ENCODE results near the gene KLHL40.

Gene KLHL40

DNA sequence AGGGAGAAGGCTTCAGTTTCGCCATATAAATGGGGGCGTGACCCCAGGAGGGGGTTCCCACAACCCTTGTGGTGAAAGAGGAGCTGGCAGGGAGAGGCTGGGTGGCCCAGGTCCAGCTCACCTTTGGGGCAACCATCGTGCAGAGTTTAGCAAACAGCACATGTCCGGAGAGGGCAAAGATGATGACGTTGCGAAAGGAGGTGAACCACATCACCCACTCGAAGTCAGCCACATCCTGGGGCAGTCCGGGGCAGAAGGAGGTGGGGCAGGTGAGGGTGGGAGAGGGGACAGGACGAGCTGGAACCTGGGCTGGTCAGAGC lies 13.5 kb downstream of the KLHL40 start:
- peak; percentile 27 for DNase-seq
- H3K9me3 ChIP-seq (replicated peaks; ENCODE audit: insufficient read depth, low read length): no peaks in the 10 kb centered on the region
- TF ChIP-seq, protein P1, sequence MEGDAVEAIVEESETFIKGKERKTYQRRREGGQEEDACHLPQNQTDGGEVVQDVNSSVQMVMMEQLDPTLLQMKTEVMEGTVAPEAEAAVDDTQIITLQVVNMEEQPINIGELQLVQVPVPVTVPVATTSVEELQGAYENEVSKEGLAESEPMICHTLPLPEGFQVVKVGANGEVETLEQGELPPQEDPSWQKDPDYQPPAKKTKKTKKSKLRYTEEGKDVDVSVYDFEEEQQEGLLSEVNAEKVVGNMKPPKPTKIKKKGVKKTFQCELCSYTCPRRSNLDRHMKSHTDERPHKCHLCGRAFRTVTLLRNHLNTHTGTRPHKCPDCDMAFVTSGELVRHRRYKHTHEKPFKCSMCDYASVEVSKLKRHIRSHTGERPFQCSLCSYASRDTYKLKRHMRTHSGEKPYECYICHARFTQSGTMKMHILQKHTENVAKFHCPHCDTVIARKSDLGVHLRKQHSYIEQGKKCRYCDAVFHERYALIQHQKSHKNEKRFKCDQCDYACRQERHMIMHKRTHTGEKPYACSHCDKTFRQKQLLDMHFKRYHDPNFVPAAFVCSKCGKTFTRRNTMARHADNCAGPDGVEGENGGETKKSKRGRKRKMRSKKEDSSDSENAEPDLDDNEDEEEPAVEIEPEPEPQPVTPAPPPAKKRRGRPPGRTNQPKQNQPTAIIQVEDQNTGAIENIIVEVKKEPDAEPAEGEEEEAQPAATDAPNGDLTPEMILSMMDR (IDR thresholded peaks at IDR 0.05; ENCODE audit: low read length): no peak
- TF ChIP-seq EZH2phosphoT487 (IDR thresholded peaks at IDR 0.05; ENCODE audit: low read length) (no peak), EZH2 (optimal IDR thresholded peaks at IDR 0.05; ENCODE audit: low read depth, low read length) (no peak)
- no peaks in the 10 kb centered on the region for H3F3A ChIP-seq (ENCODE audit: insufficient read depth, low read length)
- H3K9ac ChIP-seq (ENCODE audit: low read length): no peak overlapping the region
- no peaks in the 10 kb centered on the region for H3K36me3 ChIP-seq (replicated peaks; ENCODE audit: insufficient read depth, low read length)
- H3K4me1 ChIP-seq (ENCODE audit: low read length): no peaks in the 10 kb centered on the region
- 0 out of 2 replicates have a peak, but pooled peaks cover 3% of the 10 kb centered on the region for H3K27me3 ChIP-seq (replicated peaks; ENCODE audit: insufficient read depth, low read length)
- no peaks in the 10 kb centered on the region for H3K9me2 ChIP-seq (replicated peaks; ENCODE audit: insufficient read depth, low read length)
- H3K4me3 ChIP-seq (ENCODE audit: low read length): no peak overlapping the region
- no peaks in the 10 kb centered on the region for H3K79me2 ChIP-seq (ENCODE audit: low read length)
- H3K4me2 ChIP-seq (ENCODE audit: low read depth, low read length): no peak overlapping the region
- no peaks in the 10 kb centered on the region for H4K20me1 ChIP-seq (ENCODE audit: insufficient read depth, low read length)
- H3K27ac ChIP-seq (ENCODE audit: low read length): no peak overlapping the region
- no peak overlapping the region for H2AFZ ChIP-seq (ENCODE audit: low read length)

DNA sequence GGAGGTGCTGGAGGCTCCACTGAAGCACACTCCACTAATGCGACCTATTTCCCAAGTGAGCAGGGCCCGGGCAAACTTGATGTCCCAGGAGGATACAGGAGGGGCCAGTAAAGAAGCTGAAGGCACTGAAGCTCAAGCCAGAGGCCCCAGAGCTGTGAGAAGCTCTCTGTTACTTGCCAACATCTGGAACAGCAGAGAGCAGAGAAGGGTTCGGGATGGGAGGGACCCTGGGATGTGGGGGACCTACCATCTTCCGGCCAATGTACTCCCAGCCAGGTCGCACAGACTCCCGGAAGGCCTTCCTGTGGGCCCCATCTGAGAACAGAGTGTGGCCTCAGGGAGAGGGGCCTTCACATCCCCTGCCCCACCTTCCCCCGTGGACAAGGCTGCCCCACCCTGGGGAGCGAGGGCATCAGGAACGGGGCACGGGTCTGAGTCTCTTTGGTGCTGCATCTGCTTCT lies 14.2 kb downstream of the KLHL40 start:
- Histone ChIP-seq H3K9me3 (replicated peaks; ENCODE audit: insufficient read depth, low read length) (no peaks in the 10 kb centered on the region), H3K4me3 (ENCODE audit: low read length) (no peak overlapping the region), H3K79me2 (ENCODE audit: low read length) (no peaks in the 10 kb centered on the region), H3F3A (ENCODE audit: insufficient read depth, low read length) (no peaks in the 10 kb centered on the region), H3K9ac (ENCODE audit: low read length) (no peak overlapping the region), H3K36me3 (replicated peaks; ENCODE audit: insufficient read depth, low read length) (no peaks in the 10 kb centered on the region), H2AFZ (ENCODE audit: low read length) (no peak overlapping the region), H3K4me1 (ENCODE audit: low read length) (no peaks in the 10 kb centered on the region), H4K20me1 (ENCODE audit: insufficient read depth, low read length) (no peaks in the 10 kb centered on the region), H3K4me2 (ENCODE audit: low read depth, low read length) (no peak overlapping the region), H3K27ac (ENCODE audit: low read length) (no peak overlapping the region), H3K9me2 (replicated peaks; ENCODE audit: insufficient read depth, low read length) (no peaks in the 10 kb centered on the region), H3K27me3 (replicated peaks; ENCODE audit: insufficient read depth, low read length) (0 out of 2 replicates have a peak, but pooled peaks cover 3% of the 10 kb centered on the region)
- DNase-seq: no peak
- no peak for TF ChIP-seq EZH2phosphoT487 (IDR thresholded peaks at IDR 0.05; ENCODE audit: low read length)
- no peak for TF ChIP-seq EZH2 (optimal IDR thresholded peaks at IDR 0.05; ENCODE audit: low read depth, low read length)
- TF ChIP-seq, protein P1 (IDR thresholded peaks at IDR 0.05; ENCODE audit: low read length): no peak

DNA sequence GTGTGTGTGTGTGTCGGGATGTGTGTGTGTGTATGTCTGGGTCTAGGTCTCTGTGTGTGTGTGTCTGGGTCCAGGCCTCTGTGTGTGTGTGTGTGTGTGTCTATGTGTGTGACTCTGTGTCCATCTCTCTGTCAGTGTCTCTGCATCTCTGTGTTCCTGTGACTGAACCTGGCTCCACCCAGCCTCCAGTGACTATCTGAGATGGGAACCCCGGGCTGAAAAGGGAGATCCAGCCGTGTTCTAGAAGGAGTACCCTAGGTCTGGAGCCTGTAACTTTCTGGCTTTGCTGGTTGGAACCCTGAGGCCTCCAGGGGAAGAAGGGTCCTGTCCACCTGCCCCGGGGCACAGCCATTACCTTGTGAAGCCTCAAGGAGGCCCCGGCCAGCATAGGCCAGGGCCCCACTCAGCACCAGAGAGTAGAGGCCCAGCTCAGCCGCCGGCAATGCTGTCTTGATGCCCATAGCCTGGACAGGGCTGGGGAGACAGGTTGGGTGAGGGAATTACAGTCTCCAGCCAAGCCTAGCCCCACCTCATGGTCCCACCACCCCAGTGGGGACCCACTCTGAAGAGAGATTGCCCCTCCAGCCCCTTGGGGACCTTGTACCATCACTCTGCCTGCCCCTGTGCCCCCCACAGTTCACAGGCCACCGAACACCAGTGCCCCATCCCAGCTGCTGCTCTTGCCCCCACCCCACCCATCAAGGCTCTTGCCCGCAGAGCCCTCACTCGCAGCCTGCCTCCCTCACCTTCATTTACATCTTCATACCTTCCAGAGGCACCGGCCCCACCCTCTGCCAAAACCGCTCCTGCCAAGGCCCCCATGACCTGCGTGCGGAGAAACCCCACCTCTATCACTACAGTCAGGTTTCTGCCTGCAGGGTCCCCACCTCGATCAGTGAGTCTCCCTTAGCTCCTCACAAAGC lies 15.3 kb downstream of the KLHL40 start:
- H3K9ac ChIP-seq (ENCODE audit: low read length): no peak overlapping the region
- H3K27me3 ChIP-seq (replicated peaks; ENCODE audit: insufficient read depth, low read length): 0 out of 2 replicates have a peak, but pooled peaks cover 3% of the 10 kb centered on the region
- H2AFZ ChIP-seq (ENCODE audit: low read length): no peak overlapping the region
- no peak for TF ChIP-seq EZH2phosphoT487 (IDR thresholded peaks at IDR 0.05; ENCODE audit: low read length)
- no peak for TF ChIP-seq EZH2 (optimal IDR thresholded peaks at IDR 0.05; ENCODE audit: low read depth, low read length)
- TF ChIP-seq, protein P1 (IDR thresholded peaks at IDR 0.05; ENCODE audit: low read length): no peak
- no peaks in the 10 kb centered on the region for H3K9me3 ChIP-seq (replicated peaks; ENCODE audit: insufficient read depth, low read length)
- no peaks in the 10 kb centered on the region for H3K9me2 ChIP-seq (replicated peaks; ENCODE audit: insufficient read depth, low read length)
- no peaks in the 10 kb centered on the region for H3K4me1 ChIP-seq (ENCODE audit: low read length)
- no peak overlapping the region for H3K27ac ChIP-seq (ENCODE audit: low read length)
- no peaks in the 10 kb centered on the region for H3K79me2 ChIP-seq (ENCODE audit: low read length)
- no peak overlapping the region for H3K4me3 ChIP-seq (ENCODE audit: low read length)
- no peaks in the 10 kb centered on the region for H3F3A ChIP-seq (ENCODE audit: insufficient read depth, low read length)
- H3K4me2 ChIP-seq (ENCODE audit: low read depth, low read length): no peak overlapping the region
- no peaks in the 10 kb centered on the region for H3K36me3 ChIP-seq (replicated peaks; ENCODE audit: insufficient read depth, low read length)
- DNase-seq: no peak
- no peaks in the 10 kb centered on the region for H4K20me1 ChIP-seq (ENCODE audit: insufficient read depth, low read length)
